Osteoblast (primary cell): ENCODE results near the gene TMEM108. TPM values are rescaled to one million over a fixed set of nuclear protein-coding genes. Genes with fewer than 3 reads are reported as not detected.

Source experiments
- DNase-seq: peaks from one replicate; pipeline ENCODE4 v3.0.0; 2011; ENCODE audit warnings: low spot score, mixed read lengths; ENCODE audit not compliant: insufficient read length; ENCODE audit errors: missing footprints
- H2AFZ ChIP-seq: 2 replicates; pipeline ENCODE4 v1.6.0; 2011; ENCODE audit warnings: mild to moderate bottlenecking, low read length
- H3K27ac ChIP-seq: 2 replicates; pipeline ENCODE4 v1.5.1; 2011; ENCODE audit warnings: mild to moderate bottlenecking, low read depth, low read length, moderate library complexity
- H3K27me3 ChIP-seq: 2 replicates; pipeline ENCODE4 v1.6.0; 2012; ENCODE audit warnings: mild to moderate bottlenecking, control low read depth, inconsistent platforms, low read length, moderate library complexity; ENCODE audit not compliant: insufficient read depth
- H3K36me3 ChIP-seq: 2 replicates; pipeline ENCODE4 v1.5.1; 2011; ENCODE audit warnings: mild to moderate bottlenecking, low read length, control low read depth, moderate library complexity; ENCODE audit not compliant: insufficient read depth
- H3K4me1 ChIP-seq: 2 replicates; pipeline ENCODE4 v1.5.1; 2011; ENCODE audit warnings: mild to moderate bottlenecking, low read length, control low read depth, moderate library complexity; ENCODE audit not compliant: insufficient read depth
- H3K4me2 ChIP-seq: 2 replicates; pipeline ENCODE4 v1.6.0; 2011; ENCODE audit warnings: mild to moderate bottlenecking, low read length; ENCODE audit not compliant: insufficient read depth
- H3K4me3 ChIP-seq: fragments of 200-600 bp; sonication (generic); 3 replicates; pipeline ENCODE4 v1.5.1; 2012; ENCODE audit warnings: mild to moderate bottlenecking, low read length, inconsistent platforms; ENCODE audit not compliant: insufficient read depth
- H3K79me2 ChIP-seq: 2 replicates; pipeline ENCODE4 v1.6.0; 2012; ENCODE audit warnings: mild to moderate bottlenecking, low read length, control low read depth, inconsistent platforms; ENCODE audit not compliant: insufficient read depth
- H3K9me3 ChIP-seq: 2 replicates; pipeline ENCODE4 v1.5.1; 2011; ENCODE audit warnings: low read depth, low read length, control low read depth
- H4K20me1 ChIP-seq: 2 replicates; pipeline ENCODE4 v1.6.0; 2012; ENCODE audit warnings: mild to moderate bottlenecking, low read length, control low read depth; ENCODE audit not compliant: insufficient read depth
- total RNA-seq: library from RNA; depleted of rRNA; stranded (reverse); fragments of >200 nt; gene quantifications from 2 replicates; pipeline ENCODE4 v1.2.3, GENCODE V29; 2012
- TF ChIP-seq, protein P1 (sequence below): IDR thresholded peaks from 2 replicates; pipeline ENCODE4 v1.5.1; 2011; ENCODE audit warnings: mild to moderate bottlenecking, low read depth, low read length, moderate library complexity; ENCODE audit errors: extremely low read depth

The TMEM108 gene
- total RNA-seq, 1 donor: 0.36 TPM

DNA sequence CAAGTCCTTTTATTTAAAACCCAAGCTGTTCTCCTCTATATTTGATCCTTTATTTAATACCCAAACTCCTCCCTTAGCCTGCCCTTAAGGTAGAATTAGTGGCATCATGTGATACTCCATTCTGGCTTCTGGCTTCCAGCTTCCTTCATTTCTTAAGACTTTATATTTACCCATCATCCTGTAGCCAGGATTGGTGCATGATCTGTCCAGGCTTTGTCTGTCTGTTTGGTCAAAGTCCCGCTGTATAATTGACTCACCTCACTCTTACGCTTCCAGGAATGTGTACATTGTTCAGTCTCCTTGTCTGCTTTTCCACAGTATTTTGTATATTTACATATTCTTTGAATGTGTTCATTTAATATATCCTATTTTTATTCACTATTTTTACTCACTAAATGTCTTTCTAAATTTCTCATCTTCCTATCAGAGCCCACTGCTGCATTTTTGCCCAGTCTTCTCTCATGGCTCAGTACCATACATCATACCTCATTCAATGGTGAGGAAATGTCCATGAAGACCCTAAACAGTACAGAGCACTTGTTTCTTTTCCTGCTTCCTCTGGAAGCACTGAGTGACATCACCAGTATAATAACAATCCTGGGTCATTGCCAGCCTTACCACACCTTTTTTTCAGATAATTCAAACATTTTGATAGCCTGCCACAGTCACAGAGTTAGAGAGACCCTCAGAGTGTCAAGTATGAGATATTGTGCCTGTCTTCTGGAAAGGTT, 31.5 kb downstream of the TMEM108 start:
- no peaks in the 10 kb centered on the region for H3K9me3 ChIP-seq
- no peak overlapping the region for H3K27ac ChIP-seq
- H3K4me2 ChIP-seq: no peak overlapping the region
- no peaks in the 10 kb centered on the region for H3K36me3 ChIP-seq
- TF ChIP-seq, protein P1, sequence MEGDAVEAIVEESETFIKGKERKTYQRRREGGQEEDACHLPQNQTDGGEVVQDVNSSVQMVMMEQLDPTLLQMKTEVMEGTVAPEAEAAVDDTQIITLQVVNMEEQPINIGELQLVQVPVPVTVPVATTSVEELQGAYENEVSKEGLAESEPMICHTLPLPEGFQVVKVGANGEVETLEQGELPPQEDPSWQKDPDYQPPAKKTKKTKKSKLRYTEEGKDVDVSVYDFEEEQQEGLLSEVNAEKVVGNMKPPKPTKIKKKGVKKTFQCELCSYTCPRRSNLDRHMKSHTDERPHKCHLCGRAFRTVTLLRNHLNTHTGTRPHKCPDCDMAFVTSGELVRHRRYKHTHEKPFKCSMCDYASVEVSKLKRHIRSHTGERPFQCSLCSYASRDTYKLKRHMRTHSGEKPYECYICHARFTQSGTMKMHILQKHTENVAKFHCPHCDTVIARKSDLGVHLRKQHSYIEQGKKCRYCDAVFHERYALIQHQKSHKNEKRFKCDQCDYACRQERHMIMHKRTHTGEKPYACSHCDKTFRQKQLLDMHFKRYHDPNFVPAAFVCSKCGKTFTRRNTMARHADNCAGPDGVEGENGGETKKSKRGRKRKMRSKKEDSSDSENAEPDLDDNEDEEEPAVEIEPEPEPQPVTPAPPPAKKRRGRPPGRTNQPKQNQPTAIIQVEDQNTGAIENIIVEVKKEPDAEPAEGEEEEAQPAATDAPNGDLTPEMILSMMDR: no peak
- H3K4me1 ChIP-seq: no peaks in the 10 kb centered on the region
- no peaks in the 10 kb centered on the region for H3K79me2 ChIP-seq
- no peaks in the 10 kb centered on the region for H4K20me1 ChIP-seq
- no peaks in the 10 kb centered on the region for H3K27me3 ChIP-seq
- DNase-seq: no peak
- H2AFZ ChIP-seq: no peak overlapping the region
- H3K4me3 ChIP-seq: no peak overlapping the region

DNA sequence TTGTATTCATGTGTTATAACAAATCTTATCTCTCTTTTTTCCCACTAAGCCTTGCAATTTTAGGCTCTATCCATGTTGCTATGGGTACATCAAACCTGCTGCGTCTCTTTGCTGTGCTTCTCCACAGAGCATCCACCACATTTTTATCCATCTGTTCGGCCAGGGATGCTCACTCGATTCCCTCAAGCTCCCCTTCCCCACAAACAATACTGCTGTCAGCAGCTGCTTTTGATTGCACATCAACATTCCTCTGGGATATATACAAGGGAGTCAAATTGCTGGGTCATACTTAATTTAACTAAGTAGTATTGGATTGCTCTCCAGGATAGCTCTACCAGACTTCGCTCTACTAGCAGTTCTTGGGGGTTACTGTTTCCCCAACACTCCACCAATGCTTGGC, 36.8 kb downstream of the TMEM108 start:
- TF ChIP-seq, protein P1: no peak
- Histone ChIP-seq H3K4me2 (no peak overlapping the region), H2AFZ (no peak overlapping the region), H3K27ac (no peak overlapping the region), H3K36me3 (no peaks in the 10 kb centered on the region), H3K9me3 (no peaks in the 10 kb centered on the region), H3K27me3 (no peaks in the 10 kb centered on the region), H3K4me3 (no peak overlapping the region), H3K4me1 (no peaks in the 10 kb centered on the region), H3K79me2 (no peaks in the 10 kb centered on the region), H4K20me1 (no peaks in the 10 kb centered on the region)
- no peak for DNase-seq

DNA sequence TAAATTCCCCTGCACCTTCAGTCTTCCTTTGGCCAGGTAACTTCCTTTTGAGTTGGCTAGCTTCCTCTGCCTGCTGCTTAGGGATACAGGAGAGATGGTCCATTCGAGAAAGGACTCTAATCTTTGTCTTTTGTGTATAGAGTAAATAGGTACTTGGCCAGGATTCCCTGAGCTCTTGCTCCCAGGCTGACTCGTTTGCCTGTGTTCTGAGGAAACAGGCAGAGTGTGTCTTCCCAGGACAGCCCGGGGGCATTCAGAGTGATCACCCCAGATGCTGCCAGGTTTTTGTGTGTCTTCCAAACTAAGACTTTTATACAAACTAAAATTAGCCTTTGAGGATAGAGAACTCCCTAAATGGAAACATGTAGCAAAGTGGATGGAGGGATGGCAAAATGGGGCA, 39.5 kb downstream of the TMEM108 start:
- H4K20me1 ChIP-seq: no peaks in the 10 kb centered on the region
- H2AFZ ChIP-seq: no peak overlapping the region
- no peaks in the 10 kb centered on the region for H3K79me2 ChIP-seq
- no peaks in the 10 kb centered on the region for H3K36me3 ChIP-seq
- H3K4me2 ChIP-seq: no peak overlapping the region
- no peaks in the 10 kb centered on the region for H3K9me3 ChIP-seq
- H3K27me3 ChIP-seq: no peaks in the 10 kb centered on the region
- no peaks in the 10 kb centered on the region for H3K4me1 ChIP-seq
- no peak overlapping the region for H3K4me3 ChIP-seq
- DNase-seq: no peak
- TF ChIP-seq, protein P1: no peak
- H3K27ac ChIP-seq: no peak overlapping the region

DNA sequence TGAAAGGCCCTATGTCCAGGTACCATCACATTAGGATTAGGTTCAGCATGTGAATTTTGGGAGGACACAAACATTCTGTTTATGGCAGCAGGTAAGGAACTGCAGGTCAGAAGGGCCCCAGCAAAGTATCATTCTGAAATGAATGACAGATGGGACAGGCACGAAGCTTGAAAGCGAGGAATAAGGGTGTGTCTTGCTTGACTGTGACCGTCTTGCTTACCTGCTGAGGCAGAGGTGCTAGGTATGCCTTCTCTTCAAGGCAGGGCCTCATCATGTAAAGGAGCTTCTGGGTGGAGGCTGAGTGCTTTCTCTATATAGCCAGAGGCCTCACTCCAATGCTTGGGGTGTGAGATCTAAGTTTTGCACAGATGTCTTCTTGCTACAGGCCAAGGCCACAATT, 41.4 kb downstream of the TMEM108 start:
- Histone ChIP-seq H4K20me1 (no peaks in the 10 kb centered on the region), H3K27me3 (no peaks in the 10 kb centered on the region), H3K9me3 (no peaks in the 10 kb centered on the region), H3K4me1 (no peaks in the 10 kb centered on the region), H3K36me3 (no peaks in the 10 kb centered on the region), H3K4me2 (no peak overlapping the region), H3K4me3 (no peak overlapping the region), H2AFZ (no peak overlapping the region), H3K79me2 (no peaks in the 10 kb centered on the region), H3K27ac (no peak overlapping the region)
- TF ChIP-seq, protein P1: no peak
- DNase-seq: no peak
